CD8-positive, alpha-beta memory T cell (primary cell): ENCODE measurements around the gene KCNJ4. TPM values are rescaled to one million over a fixed set of nuclear protein-coding genes. Genes with fewer than 3 reads are reported as not detected.
"Not testable (repeated sequence)": the region's sequence is repeated elsewhere in the genome, so short reads cannot be mapped to it uniquely, and the experiment has no call there.

Experiments
- CTCF ChIA-PET: fragments of 350-600 bp; sonication (Branson Sonifier 250); formaldehyde crosslinking; loops from one replicate; lab custom pipeline; 2021; ENCODE audit warnings: antibody characterized with exemption; lab: Charles Lee
- POLR2A ChIA-PET: fragments of 350-600 bp; sonication (Branson Sonifier 250); formaldehyde crosslinking; loops from one replicate; lab custom pipeline; 2021; ENCODE audit warnings: antibody characterized with exemption; lab: Charles Lee
- DNase-seq, 5 donors: peaks; one replicate each; pipeline versions ENCODE4 v3.0.0 to v3.0.0-alpha.2; 2020 to 2022; ENCODE audit warnings: mixed read lengths in 1 of 5
- H3K27ac ChIP-seq: one replicate; pipeline ENCODE4 v1.7.0; 2013; ENCODE audit warnings: low read depth, mild to moderate bottlenecking, low read length, moderate library complexity
- H3K27me3 ChIP-seq: 2 replicates; pipeline ENCODE4 v1.7.0; 2013; ENCODE audit warnings: low read length, mild to moderate bottlenecking; ENCODE audit not compliant: insufficient read depth, poor library complexity, severe bottlenecking
- H3K36me3 ChIP-seq: 2 replicates; pipeline ENCODE4 v1.7.0; 2013; ENCODE audit warnings: mild to moderate bottlenecking, low read length, moderate library complexity; ENCODE audit not compliant: insufficient read depth
- H3K4me1 ChIP-seq: 2 replicates; pipeline ENCODE4 v1.7.0; 2013; ENCODE audit warnings: mild to moderate bottlenecking, low read length, moderate library complexity; ENCODE audit not compliant: insufficient read depth
- H3K4me3 ChIP-seq: 2 replicates; pipeline ENCODE4 v1.7.0; 2013; ENCODE audit warnings: mild to moderate bottlenecking, low read length
- H3K9me3 ChIP-seq: 2 replicates; pipeline ENCODE4 v1.7.0; 2013; ENCODE audit warnings: mild to moderate bottlenecking, low read length
- H3K27ac Mint-ChIP-seq, 8 donors: one replicate each; pipeline ENCODE4 v1.8.0; 2020 to 2021; ENCODE audit warnings: mixed read lengths in 8 of 8, mild to moderate bottlenecking in 6 of 8, inconsistent platforms in 3 of 8, moderate library complexity in 3 of 8
- H3K27me3 Mint-ChIP-seq, 2 donors: one replicate each; pipeline ENCODE4 v1.8.0; 2020 to 2021; ENCODE audit warnings: mixed read lengths in 2 of 2, mild to moderate bottlenecking in 1 of 2, moderate library complexity in 1 of 2
- H3K36me3 Mint-ChIP-seq, 3 donors: one replicate each; pipeline ENCODE4 v1.8.0; 2020 to 2021; ENCODE audit warnings: mixed read lengths in 3 of 3, inconsistent platforms in 1 of 3, mild to moderate bottlenecking in 1 of 3
- H3K4me1 Mint-ChIP-seq, 3 donors: one replicate each; pipeline ENCODE4 v1.8.0; 2020 to 2021; ENCODE audit warnings: mixed read lengths in 3 of 3, inconsistent platforms in 1 of 3, mild to moderate bottlenecking in 1 of 3
- H3K4me3 Mint-ChIP-seq, 7 donors: one replicate each; pipeline ENCODE4 v1.8.0; 2020 to 2021; ENCODE audit warnings: mixed read lengths in 7 of 7, mild to moderate bottlenecking in 6 of 7, moderate library complexity in 4 of 7, inconsistent platforms in 2 of 7
- H3K9me3 Mint-ChIP-seq, 5 donors: one replicate each; pipeline ENCODE4 v1.8.0; 2020 to 2022; ENCODE audit warnings: mixed read lengths in 5 of 5, mild to moderate bottlenecking in 3 of 5, moderate library complexity in 2 of 5, inconsistent platforms in 1 of 5
- polyA plus RNA-seq: library from polyadenylated mRNA; unstranded; fragments of 300-500 nt; fragmentation: Illumina TruSeq; gene quantifications from one replicate; pipeline ENCODE4 v1.2.3, GENCODE V29; 2021
- total RNA-seq, 2 experiments: library from RNA; stranded (reverse); gene quantifications; one replicate each; pipeline ENCODE4 v1.2.3, GENCODE V29; 2021

The KCNJ4 gene
- total and polyA plus RNA-seq, 3 experiments from 2014 or later = not detected

DNA sequence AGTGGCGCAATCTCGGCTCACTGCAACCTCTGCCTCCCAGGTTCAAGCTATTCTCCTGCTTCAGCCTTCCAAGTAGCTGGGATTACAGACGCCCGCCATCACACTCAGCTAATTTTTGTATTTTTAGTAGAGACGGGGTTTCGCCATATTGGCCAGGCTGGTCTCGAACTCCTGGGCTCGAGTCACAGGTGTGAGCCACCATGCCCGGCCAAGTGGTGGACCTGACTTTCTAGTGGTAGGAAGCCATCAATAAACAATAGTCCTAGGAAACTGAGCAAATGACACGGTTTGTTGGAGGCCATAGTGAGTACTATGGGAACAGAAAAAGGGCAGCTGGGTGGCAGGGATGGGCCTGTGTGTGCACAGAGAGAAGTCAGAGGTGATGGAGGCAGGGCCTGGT, 15.2 kb upstream of the KCNJ4 start:
- H3K9me3 ChIP-seq, H3K36me3 Mint-ChIP-seq, H3K4me3 ChIP-seq, DNase-seq, POLR2A ChIA-PET, H3K4me1 ChIP-seq, CTCF ChIA-PET, H3K36me3 ChIP-seq, H3K9me3 Mint-ChIP-seq, H3K27me3 ChIP-seq, H3K27ac Mint-ChIP-seq, H3K27ac ChIP-seq: not testable (repeated sequence)
- Mint-ChIP-seq H3K4me3 (peak overlapping the region in 1 of 7 donors; percentile 44), H3K4me1 (peaks cover 0 to 14% (median 10%) of the 10 kb centered on the region in 3 donors), H3K27me3 (peaks cover 9 to 21% of the 10 kb centered on the region in 2 donors)

DNA sequence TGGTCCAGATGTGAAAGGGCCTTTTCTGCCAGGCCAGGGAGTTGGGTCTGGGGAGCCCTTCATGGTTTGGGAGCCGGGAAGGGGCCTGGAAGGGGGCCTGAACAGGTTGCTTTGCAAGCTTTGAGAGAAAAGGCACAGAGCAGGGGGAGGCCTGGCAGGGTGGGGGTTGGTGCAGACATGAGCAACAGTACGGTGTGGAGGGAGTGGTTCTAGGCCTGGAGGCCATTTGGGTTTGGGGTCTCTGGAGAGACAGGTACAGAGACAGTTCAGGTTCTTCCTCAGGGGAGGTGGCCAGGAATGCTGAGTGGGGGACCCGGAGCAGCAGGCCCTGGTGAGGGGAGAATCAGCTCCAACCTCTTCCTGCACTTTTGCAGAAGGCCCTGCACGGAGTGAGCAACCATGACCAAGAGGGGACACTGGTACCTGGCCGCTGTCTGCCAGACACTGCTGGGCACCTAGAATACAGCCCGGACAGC, 14.3 kb upstream of the KCNJ4 start:
- no peaks in the 10 kb centered on the region for H3K9me3 Mint-ChIP-seq
- no peak overlapping the region for H3K27ac Mint-ChIP-seq
- no peak overlapping the region for H3K27ac ChIP-seq
- H3K4me3 Mint-ChIP-seq = peak overlapping the region in 1 of 7 donors; percentile 23
- H3K36me3 ChIP-seq = no peaks in the 10 kb centered on the region
- no peak overlapping the region for H3K4me3 ChIP-seq
- POLR2A ChIA-PET = no interaction called here
- H3K4me1 Mint-ChIP-seq = peaks cover 0 to 14% (median 10%) of the 10 kb centered on the region in 3 donors
- H3K4me1 ChIP-seq = no peaks in the 10 kb centered on the region
- H3K9me3 ChIP-seq = no peaks in the 10 kb centered on the region
- CTCF ChIA-PET = no interaction called here
- H3K27me3 Mint-ChIP-seq = peaks cover 9 to 21% of the 10 kb centered on the region in 2 donors
- H3K27me3 ChIP-seq = peaks cover 10% of the 10 kb centered on the region
- H3K36me3 Mint-ChIP-seq = no peaks in the 10 kb centered on the region
- no peak for DNase-seq

DNA sequence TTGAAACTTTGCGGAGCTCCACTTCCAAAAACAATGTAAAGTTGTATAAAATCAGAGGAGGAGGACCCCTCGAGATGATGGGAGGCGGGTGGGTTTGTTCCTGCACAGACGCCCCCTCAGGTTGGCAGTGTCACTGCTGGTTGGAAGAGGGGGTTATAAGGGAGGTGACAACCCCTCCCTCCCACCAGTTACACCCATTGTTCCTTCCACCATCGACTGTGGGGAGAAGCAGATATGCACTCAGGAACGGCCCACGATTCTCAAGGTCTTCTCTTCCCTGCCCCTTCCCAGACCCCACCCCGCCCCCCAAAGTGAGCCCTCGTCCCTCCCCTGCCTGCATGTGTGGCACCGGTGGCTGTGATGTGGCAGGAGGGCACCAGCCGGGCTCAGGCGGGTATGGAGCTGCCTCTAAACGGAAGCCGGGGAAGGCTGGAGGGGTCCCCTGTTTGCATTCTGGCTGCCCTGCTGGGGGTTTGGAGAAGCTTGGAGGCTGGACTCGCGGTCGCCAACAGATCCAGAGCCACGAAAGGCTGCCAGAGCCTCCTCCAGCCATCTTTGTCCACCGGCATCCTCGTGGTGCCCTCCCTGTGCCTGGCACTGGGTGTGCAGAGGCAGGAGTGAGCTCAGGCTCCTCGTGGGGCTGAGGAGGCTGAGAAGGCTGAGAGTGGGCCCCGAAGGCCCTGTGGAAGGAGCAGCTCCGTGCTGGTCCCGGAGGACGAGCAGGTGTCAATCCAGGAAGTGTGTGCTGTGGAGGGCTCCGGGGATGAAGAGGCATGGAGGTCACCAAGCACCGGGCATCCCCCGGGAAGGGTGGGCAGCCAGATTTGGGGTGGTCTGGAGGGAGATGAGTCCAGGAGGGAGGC, 13.7 kb upstream of the KCNJ4 start:
- Mint-ChIP-seq H3K4me1 (peaks cover 0 to 14% (median 10%) of the 10 kb centered on the region in 3 donors), H3K27ac (no peak overlapping the region), H3K27me3 (peaks cover 14 to 28% of the 10 kb centered on the region in 2 donors), H3K36me3 (no peaks in the 10 kb centered on the region), H3K9me3 (no peaks in the 10 kb centered on the region), H3K4me3 (peak overlapping the region; percentile 20 to 79 (median 67))
- H3K4me1 ChIP-seq = no peaks in the 10 kb centered on the region
- POLR2A ChIA-PET = no interaction called here
- DNase-seq = no peak
- CTCF ChIA-PET = no interaction called here
- H3K9me3 ChIP-seq = no peaks in the 10 kb centered on the region
- peaks cover 13% of the 10 kb centered on the region for H3K27me3 ChIP-seq
- H3K36me3 ChIP-seq = no peaks in the 10 kb centered on the region
- H3K4me3 ChIP-seq = peak overlapping the region; percentile 37
- peak overlapping the region; percentile 67 for H3K27ac ChIP-seq

DNA sequence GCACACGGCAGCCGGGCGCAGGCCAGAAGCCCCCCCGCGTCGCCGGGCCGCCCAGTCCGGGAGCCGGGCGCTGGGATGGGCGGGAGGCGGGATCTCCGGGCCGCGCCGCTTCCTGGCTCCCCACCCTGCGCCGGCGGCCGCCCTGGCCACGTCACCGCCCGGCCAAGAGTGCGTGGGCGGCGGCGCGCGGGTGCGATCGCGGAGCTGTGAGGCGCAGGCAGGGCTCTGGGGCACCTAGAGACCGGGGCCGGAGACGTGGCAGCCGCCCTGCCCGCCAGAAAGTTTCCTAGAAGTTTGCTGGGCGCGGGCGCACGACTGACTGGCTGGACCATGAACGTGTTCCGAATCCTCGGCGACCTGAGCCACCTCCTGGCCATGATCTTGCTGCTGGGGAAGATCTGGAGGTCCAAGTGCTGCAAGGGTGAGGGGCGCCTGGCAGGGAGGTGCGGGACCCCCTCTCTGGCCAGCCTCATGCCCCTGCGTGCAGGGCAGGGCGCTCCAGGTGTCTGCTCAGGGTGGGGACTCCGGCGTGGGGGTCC, 13.0 kb upstream of the KCNJ4 start, which contains the start of gene KDELR3:
Gene KDELR3, plus strand, starts transcription at position 193 of the 539 bp plus-strand sequence. Its CDS starts 138 bp downstream, at position 331.
- CTCF ChIA-PET = no interaction called here
- Mint-ChIP-seq H3K4me1 (peaks cover 0 to 14% (median 10%) of the 10 kb centered on the region in 3 donors), H3K27ac (peak within 1 kb of the TSS in 1 of 8 donors; percentile 81), H3K4me3 (peak within 1 kb of the TSS; percentile 61 to 86 (median 71)), H3K9me3 (no peaks in the 10 kb centered on the region), H3K36me3 (no peaks in the 10 kb centered on the region), H3K27me3 (peaks cover 19 to 35% of the 10 kb centered on the region in 2 donors)
- POLR2A ChIA-PET = no interaction called here
- no peaks in the 10 kb centered on the region for H3K36me3 ChIP-seq
- no peaks in the 10 kb centered on the region for H3K9me3 ChIP-seq
- H3K4me1 ChIP-seq = no peaks in the 10 kb centered on the region
- H3K27me3 ChIP-seq = peaks cover 13% of the 10 kb centered on the region
- H3K27ac ChIP-seq = peak within 1 kb of the TSS; percentile 67
- peak in 3 of 5 donors; percentile 22 to 26 (median 25) for DNase-seq
- peak within 1 kb of the TSS; percentile 37 for H3K4me3 ChIP-seq

DNA sequence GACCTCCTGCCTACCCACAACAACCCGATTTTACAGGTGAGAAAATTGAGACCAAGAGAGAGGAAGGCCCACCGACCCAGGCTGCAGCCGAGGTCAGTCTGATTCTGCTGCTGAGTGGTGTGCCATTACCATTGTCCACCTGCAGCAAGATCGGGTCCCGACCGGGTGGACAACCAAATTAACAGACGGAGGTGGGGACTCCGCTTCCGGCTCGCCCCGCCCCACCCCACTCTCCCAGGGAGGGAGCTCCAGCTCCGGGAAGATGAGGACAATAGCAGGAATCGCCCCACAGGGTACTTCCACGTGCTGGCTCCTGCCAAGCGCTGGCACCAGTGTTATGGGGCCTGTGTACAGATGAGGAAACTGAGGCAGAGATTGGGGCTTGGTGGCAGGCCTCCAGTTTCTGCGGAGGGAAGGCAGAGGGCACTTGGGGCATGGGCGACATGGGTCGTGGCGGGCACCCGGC, 12.5 kb upstream of the KCNJ4 start:
- POLR2A ChIA-PET = no interaction called here
- H3K4me3 Mint-ChIP-seq = peak overlapping the region; percentile 32 to 86 (median 66)
- no peaks in the 10 kb centered on the region for H3K36me3 Mint-ChIP-seq
- Histone ChIP-seq H3K9me3 (no peaks in the 10 kb centered on the region), H3K27me3 (peaks cover 13% of the 10 kb centered on the region), H3K27ac (peak overlapping the region; percentile 16), H3K36me3 (no peaks in the 10 kb centered on the region), H3K4me1 (no peaks in the 10 kb centered on the region), H3K4me3 (no peak overlapping the region)
- H3K27ac Mint-ChIP-seq = no peak overlapping the region
- H3K9me3 Mint-ChIP-seq = no peaks in the 10 kb centered on the region
- peaks cover 0 to 14% (median 10%) of the 10 kb centered on the region in 3 donors for H3K4me1 Mint-ChIP-seq
- CTCF ChIA-PET = no interaction called here
- H3K27me3 Mint-ChIP-seq = peaks cover 20 to 36% of the 10 kb centered on the region in 2 donors
- DNase-seq = no peak

DNA sequence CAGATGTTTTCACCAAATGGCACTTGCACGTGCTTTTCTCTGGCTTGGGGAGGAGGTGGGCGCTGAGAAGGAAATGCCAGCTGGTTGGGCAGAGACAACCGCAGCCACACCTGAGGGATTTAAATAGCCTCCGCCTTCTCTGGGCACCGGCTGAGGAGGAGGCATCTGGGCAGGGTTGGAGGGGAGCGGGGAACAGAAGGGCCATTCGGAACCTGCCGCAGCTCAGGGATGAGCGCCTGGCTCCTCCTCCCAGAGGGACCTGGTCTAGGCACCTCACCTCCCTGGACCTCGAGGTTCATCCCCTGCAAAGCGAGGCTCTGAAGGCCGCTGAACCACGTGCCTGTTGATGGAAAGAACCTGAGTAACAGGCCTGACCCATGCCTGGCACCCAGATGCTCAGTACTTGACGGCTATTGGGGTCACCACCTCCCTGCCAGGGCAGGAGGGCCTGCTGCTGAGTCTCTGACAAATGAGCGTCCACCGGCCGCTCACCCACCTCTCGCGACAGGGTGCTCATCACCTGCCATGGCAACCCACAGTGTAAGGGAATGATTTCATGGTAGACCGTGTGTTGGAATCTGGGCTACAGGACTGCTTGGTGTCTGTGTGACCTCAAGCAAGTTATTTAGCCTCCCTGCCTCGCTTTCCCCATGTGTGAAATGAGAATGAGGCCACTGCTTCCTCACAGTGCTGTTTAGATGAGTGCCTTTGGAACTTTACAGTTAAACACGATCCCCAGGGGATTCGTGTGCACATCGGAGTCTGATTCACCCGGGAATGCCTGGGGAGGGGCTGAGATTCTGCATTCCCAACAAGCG, 10.9 kb upstream of the KCNJ4 start:
- peaks cover 7 to 27% (median 10%) of the 10 kb centered on the region in 3 donors for H3K4me1 Mint-ChIP-seq
- Histone ChIP-seq H3K36me3 (no peaks in the 10 kb centered on the region), H3K4me1 (no peaks in the 10 kb centered on the region), H3K27ac (no peak overlapping the region), H3K9me3 (no peaks in the 10 kb centered on the region), H3K4me3 (no peak overlapping the region), H3K27me3 (peaks cover 13% of the 10 kb centered on the region)
- no peaks in the 10 kb centered on the region for H3K9me3 Mint-ChIP-seq
- peak overlapping the region in 1 of 8 donors; percentile 22 for H3K27ac Mint-ChIP-seq
- ChIA-PET CTCF (no interaction called here), POLR2A (no interaction called here)
- DNase-seq = no peak
- H3K4me3 Mint-ChIP-seq = peak overlapping the region in 1 of 7 donors; percentile 32
- no peaks in the 10 kb centered on the region for H3K36me3 Mint-ChIP-seq
- peaks cover 20 to 43% of the 10 kb centered on the region in 2 donors for H3K27me3 Mint-ChIP-seq

DNA sequence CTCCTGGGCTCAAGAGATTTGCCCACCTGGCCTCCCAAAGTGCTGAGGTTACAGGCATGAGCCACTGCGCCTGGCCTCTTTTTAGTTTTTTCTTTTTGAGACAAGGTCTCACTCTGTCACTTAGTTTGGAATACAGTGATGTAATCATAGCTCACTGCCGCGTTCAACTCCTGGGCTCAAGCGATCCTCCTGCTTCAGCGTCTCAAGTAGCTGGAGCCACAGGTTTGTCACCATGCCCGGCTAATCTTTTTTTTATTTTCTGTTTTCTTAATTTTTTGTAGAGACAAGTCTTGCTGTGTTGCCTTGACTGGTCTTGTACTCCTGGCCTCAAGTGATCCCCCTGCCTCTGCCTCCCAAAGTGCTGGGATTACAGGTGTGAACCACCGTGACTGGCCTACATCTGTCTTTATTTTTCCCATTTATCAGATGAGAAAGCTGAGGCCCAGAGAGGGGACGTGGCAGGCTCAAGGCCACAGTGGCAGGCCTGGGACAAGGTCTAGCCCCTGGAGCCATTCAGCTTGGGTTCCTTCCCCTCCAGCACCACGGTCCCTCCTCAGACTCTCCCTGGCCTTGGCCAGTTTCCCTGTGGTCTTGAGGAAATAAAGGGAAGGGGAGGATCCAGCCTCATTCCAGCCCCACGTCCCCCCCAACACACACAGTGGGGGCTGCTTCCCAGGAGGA, 10.1 kb upstream of the KCNJ4 start:
- Histone ChIP-seq H3K36me3 (no peaks in the 10 kb centered on the region), H3K4me3 (no peak overlapping the region), H3K27ac (no peak overlapping the region), H3K4me1 (no peaks in the 10 kb centered on the region), H3K9me3 (no peaks in the 10 kb centered on the region), H3K27me3 (peaks cover 13% of the 10 kb centered on the region)
- no peaks in the 10 kb centered on the region for H3K36me3 Mint-ChIP-seq
- H3K4me1 Mint-ChIP-seq = peaks cover 7 to 33% (median 10%) of the 10 kb centered on the region in 3 donors
- no peak for DNase-seq
- H3K9me3 Mint-ChIP-seq = no peaks in the 10 kb centered on the region
- H3K27ac Mint-ChIP-seq = peak overlapping the region in 1 of 8 donors; percentile 22
- POLR2A ChIA-PET = no interaction called here
- H3K27me3 Mint-ChIP-seq = peaks cover 25 to 50% of the 10 kb centered on the region in 2 donors
- H3K4me3 Mint-ChIP-seq = peak overlapping the region in 1 of 7 donors; percentile 32
- CTCF ChIA-PET = no interaction called here
